Effector memory CD4-positive, alpha-beta T cell (primary cell): ENCODE data around the gene LMCD1.

Source experiments
- DNase-seq, 3 donors: peaks; one replicate each; pipeline ENCODE4 v3.0.0-alpha.2; 2020
- H3K27ac ChIP-seq: 2 replicates; pipeline ENCODE4 v1.7.0; 2013; ENCODE audit warnings: mild to moderate bottlenecking, low read length, moderate library complexity; ENCODE audit not compliant: insufficient read depth, poor library complexity, severe bottlenecking
- H3K27me3 ChIP-seq: replicated peaks from 2 replicates; pipeline ENCODE4 v1.7.0; 2013; ENCODE audit warnings: mild to moderate bottlenecking, low read length; ENCODE audit not compliant: insufficient read depth, control insufficient read depth, poor library complexity, severe bottlenecking
- H3K36me3 ChIP-seq: 2 replicates; pipeline ENCODE4 v1.7.0; 2013; ENCODE audit warnings: mild to moderate bottlenecking, low read length, moderate library complexity; ENCODE audit not compliant: control insufficient read depth, insufficient read depth
- H3K4me1 ChIP-seq: 2 replicates; pipeline ENCODE4 v1.7.0; 2013; ENCODE audit warnings: low read length, mild to moderate bottlenecking; ENCODE audit not compliant: control insufficient read depth, insufficient read depth, poor library complexity, severe bottlenecking
- H3K4me3 ChIP-seq: 2 replicates; pipeline ENCODE4 v1.7.0; 2013; ENCODE audit warnings: low read length, low read depth, mild to moderate bottlenecking; ENCODE audit not compliant: insufficient read depth, poor library complexity, severe bottlenecking
- H3K9me3 ChIP-seq: 2 replicates; pipeline ENCODE4 v1.7.0; 2013; ENCODE audit warnings: mild to moderate bottlenecking, low read length, moderate library complexity; ENCODE audit not compliant: control insufficient read depth

LMCD1 gene

GRCh38 chr3:8565376-8565775, 63.8 kb downstream of the LMCD1 start:
- Histone ChIP-seq H3K4me3 (no peak overlapping the region), H3K27me3 (no peaks in the 10 kb centered on the region), H3K4me1 (no peaks in the 10 kb centered on the region), H3K9me3 (no peaks in the 10 kb centered on the region), H3K36me3 (no peaks in the 10 kb centered on the region), H3K27ac (no peak overlapping the region)
- DNase-seq: no peak

GRCh38 chr3:8567784-8568575, 66.4 kb downstream of the LMCD1 start:
- no peak for DNase-seq
- Histone ChIP-seq H3K4me1 (no peaks in the 10 kb centered on the region), H3K9me3 (no peaks in the 10 kb centered on the region), H3K36me3 (no peaks in the 10 kb centered on the region), H3K27ac (no peak overlapping the region), H3K27me3 (no peaks in the 10 kb centered on the region), H3K4me3 (no peak overlapping the region)

GRCh38 chr3:8571256-8571655, 69.6 kb downstream of the LMCD1 start:
- no peak for DNase-seq
- H3K27me3 ChIP-seq: no peaks in the 10 kb centered on the region

GRCh38 chr3:8573342-8573926, 71.8 kb downstream of the LMCD1 start:
- H3K9me3 ChIP-seq: no peaks in the 10 kb centered on the region
- DNase-seq: no peak
- H3K27me3 ChIP-seq: no peaks in the 10 kb centered on the region

More at GRCh38 chr3:8571256-8571655, 69.6 kb downstream of the LMCD1 start:
- Histone ChIP-seq H3K27ac (no peak overlapping the region), H3K4me1 (no peaks in the 10 kb centered on the region), H3K4me3 (no peak overlapping the region), H3K36me3 (no peaks in the 10 kb centered on the region), H3K9me3 (no peaks in the 10 kb centered on the region)

GRCh38 chr3:8574040-8574669, 72.5 kb downstream of the LMCD1 start:
- no peaks in the 10 kb centered on the region for H3K36me3 ChIP-seq
- H3K9me3 ChIP-seq: no peaks in the 10 kb centered on the region
- H3K4me3 ChIP-seq: no peak overlapping the region
- DNase-seq: no peak
- H3K27ac ChIP-seq: no peak overlapping the region
- H3K4me1 ChIP-seq: no peaks in the 10 kb centered on the region
- H3K27me3 ChIP-seq: no peaks in the 10 kb centered on the region

More at GRCh38 chr3:8573342-8573926, 71.8 kb downstream of the LMCD1 start:
- Histone ChIP-seq H3K4me3 (no peak overlapping the region), H3K36me3 (no peaks in the 10 kb centered on the region), H3K4me1 (no peaks in the 10 kb centered on the region), H3K27ac (no peak overlapping the region)

- no peak for DNase-seq
- no peaks in the 10 kb centered on the region for H3K36me3 ChIP-seq
- H3K27me3 ChIP-seq: no peaks in the 10 kb centered on the region
- no peak overlapping the region for H3K27ac ChIP-seq
- H3K4me1 ChIP-seq: no peaks in the 10 kb centered on the region
- H3K4me3 ChIP-seq: no peak overlapping the region
- H3K9me3 ChIP-seq: no peaks in the 10 kb centered on the region
Observed at GRCh38 chr3:8574670-8575322, 73.2 kb downstream of the LMCD1 start.

GRCh38 chr3:8575364-8576104, 73.9 kb downstream of the LMCD1 start:
- H3K4me1 ChIP-seq: no peaks in the 10 kb centered on the region
- no peaks in the 10 kb centered on the region for H3K36me3 ChIP-seq
- H3K4me3 ChIP-seq: no peak overlapping the region
- no peak for DNase-seq
- no peaks in the 10 kb centered on the region for H3K9me3 ChIP-seq
- H3K27ac ChIP-seq: no peak overlapping the region
- H3K27me3 ChIP-seq: no peaks in the 10 kb centered on the region

GRCh38 chr3:8576436-8576835, 74.8 kb downstream of the LMCD1 start:
- no peaks in the 10 kb centered on the region for H3K27me3 ChIP-seq
- no peaks in the 10 kb centered on the region for H3K4me1 ChIP-seq
- no peaks in the 10 kb centered on the region for H3K9me3 ChIP-seq
- H3K27ac ChIP-seq: no peak overlapping the region
- no peak overlapping the region for H3K4me3 ChIP-seq
- no peak for DNase-seq
- H3K36me3 ChIP-seq: no peaks in the 10 kb centered on the region

GRCh38 chr3:8576841-8577571, 75.4 kb downstream of the LMCD1 start:
- no peaks in the 10 kb centered on the region for H3K9me3 ChIP-seq
- no peak overlapping the region for H3K4me3 ChIP-seq
- no peaks in the 10 kb centered on the region for H3K36me3 ChIP-seq
- no peaks in the 10 kb centered on the region for H3K27me3 ChIP-seq
- no peaks in the 10 kb centered on the region for H3K4me1 ChIP-seq
- DNase-seq: no peak
- no peak overlapping the region for H3K27ac ChIP-seq
